Activated naive CD4-positive, alpha-beta T cell treated with anti-CD3 and anti-CD28 coated beads for 36 hours (primary cell): ENCODE measurements around the gene RAP2B. TPM values are rescaled to one million over a fixed set of nuclear protein-coding genes. Genes with fewer than 3 reads are reported as not detected.

Source experiments
- CTCF ChIA-PET: fragments of 350-600 bp; sonication (Branson Sonifier 250); formaldehyde crosslinking; loops from one replicate; lab custom pipeline; 2021; ENCODE audit warnings: antibody characterized with exemption; lab: Charles Lee
- DNase-seq: peaks from one replicate; pipeline ENCODE4 v3.0.0-alpha.2; 2020
- H3K27ac Mint-ChIP-seq: one replicate; pipeline ENCODE4 v1.8.0; 2021; ENCODE audit warnings: mild to moderate bottlenecking, mixed read lengths
- H3K27me3 Mint-ChIP-seq: one replicate; pipeline ENCODE4 v1.8.0; 2021; ENCODE audit warnings: low read depth, mixed read lengths
- H3K36me3 Mint-ChIP-seq: one replicate; pipeline ENCODE4 v1.8.0; 2021; ENCODE audit warnings: low read depth, mixed read lengths
- H3K4me1 Mint-ChIP-seq: one replicate; pipeline ENCODE4 v1.8.0; 2021; ENCODE audit warnings: low read depth, mixed read lengths
- H3K4me3 Mint-ChIP-seq: one replicate; pipeline ENCODE4 v1.8.0; 2021; ENCODE audit warnings: mild to moderate bottlenecking, moderate library complexity, mixed read lengths
- H3K9me3 Mint-ChIP-seq: one replicate; pipeline ENCODE4 v1.8.0; 2021; ENCODE audit warnings: mixed read lengths
- intact Hi-C: fragments of 100-400 bp; cut with micrococcal nuclease; formaldehyde crosslinking; loops from one replicate; pipeline ENCODE4 v1.15.1; 2023
- total RNA-seq, 2 experiments: library from RNA; stranded (reverse); gene quantifications; one replicate each; pipeline ENCODE4 v1.2.3, GENCODE V29; 2021

The RAP2B gene
- total RNA-seq, 2 experiments from 2014 or later = 8.6 to 8.7 TPM

- CTCF ChIA-PET = interaction anchor here (0.8 to 1.8 kb wide), 3 partner anchors 21 to 124 kb away, joined by 3 to 8 read pairs (median 4); no protein-coding TSS in a partner anchor
- intact Hi-C loops = loop anchor here (1.0 to 5.0 kb wide), 7 partner anchors 48 to 1960 kb away; partner anchors contain the start of genes ARHGEF26, GPR171 and MBNL1
- DNase-seq = peak; percentile 50
- Mint-ChIP-seq H3K9me3 (no peaks in the 10 kb centered on the region), H3K4me1 (peaks cover 40% of the 10 kb centered on the region), H3K27ac (peak overlapping the region; percentile 91), H3K27me3 (no peaks in the 10 kb centered on the region), H3K36me3 (peaks cover 9% of the 10 kb centered on the region), H3K4me3 (peak overlapping the region; percentile 98)
Measured at GRCh38 chr3:153162513-153163392, 727 bp downstream of the RAP2B start.

- CTCF ChIA-PET = interaction anchor here (0.8 to 1.8 kb wide), 2 partner anchors 58 to 124 kb away, joined by 4 to 8 read pairs; no protein-coding TSS in a partner anchor
- Mint-ChIP-seq H3K4me3 (peak overlapping the region; percentile 98), H3K4me1 (peaks cover 43% of the 10 kb centered on the region), H3K36me3 (peaks cover 9% of the 10 kb centered on the region), H3K27me3 (no peaks in the 10 kb centered on the region), H3K27ac (peak overlapping the region; percentile 91), H3K9me3 (no peaks in the 10 kb centered on the region)
- no peak for DNase-seq
- intact Hi-C loops = loop anchor here (2.0 to 5.0 kb wide), 6 partner anchors 47 to 1961 kb away; partner anchors contain the start of genes ARHGEF26, GPR171 and MBNL1
Measured at GRCh38 chr3:153163393-153163724, 1.3 kb downstream of the RAP2B start.

- Mint-ChIP-seq H3K4me1 (peaks cover 43% of the 10 kb centered on the region), H3K36me3 (peaks cover 9% of the 10 kb centered on the region), H3K9me3 (no peaks in the 10 kb centered on the region), H3K4me3 (peak overlapping the region; percentile 98), H3K27ac (peak overlapping the region; percentile 91), H3K27me3 (no peaks in the 10 kb centered on the region)
- CTCF ChIA-PET = interaction anchor here (0.7 to 1.8 kb wide), 5 partner anchors 14 to 123 kb away, joined by 3 to 8 read pairs (median 4); no protein-coding TSS in a partner anchor
- intact Hi-C loops = loop anchor here (2.0 to 5.0 kb wide), 7 partner anchors 47 to 1962 kb away; partner anchors contain the start of genes ARHGEF26, GPR171 and MBNL1
- DNase-seq = no peak
Measured at GRCh38 chr3:153163756-153164550, 1.9 kb downstream of the RAP2B start.

- Mint-ChIP-seq H3K27ac (peak overlapping the region; percentile 91), H3K27me3 (no peaks in the 10 kb centered on the region), H3K9me3 (no peaks in the 10 kb centered on the region), H3K4me1 (peaks cover 42% of the 10 kb centered on the region), H3K36me3 (peaks cover 9% of the 10 kb centered on the region), H3K4me3 (peak overlapping the region; percentile 98)
- CTCF ChIA-PET = interaction anchor here (1.4 kb wide), 1 partner anchor 121 kb away, joined by 3 read pairs; no protein-coding TSS in a partner anchor
- intact Hi-C loops = loop anchor here (1.0 to 2.0 kb wide), 2 partner anchors 125 to 430 kb away; no protein-coding TSS in a partner anchor
- no peak for DNase-seq
Measured at GRCh38 chr3:153165261-153165681, 3.2 kb downstream of the RAP2B start.

- intact Hi-C loops = no loop called here
- peaks cover 9% of the 10 kb centered on the region for H3K36me3 Mint-ChIP-seq
- H3K27ac Mint-ChIP-seq = peak overlapping the region; percentile 38
- CTCF ChIA-PET = interaction anchor here (0.5 kb wide), 1 partner anchor 128 kb away, joined by 3 read pairs; no protein-coding TSS in a partner anchor
- DNase-seq = peak; percentile 51
- H3K4me1 Mint-ChIP-seq = peaks cover 41% of the 10 kb centered on the region
- H3K9me3 Mint-ChIP-seq = no peaks in the 10 kb centered on the region
- no peak overlapping the region for H3K4me3 Mint-ChIP-seq
- H3K27me3 Mint-ChIP-seq = no peaks in the 10 kb centered on the region
Measured at GRCh38 chr3:153166206-153166605, 4.2 kb downstream of the RAP2B start.

- no peak overlapping the region for H3K4me3 Mint-ChIP-seq
- CTCF ChIA-PET = interaction anchor here (1.4 kb wide), 1 partner anchor 45 kb away, joined by 3 read pairs; no protein-coding TSS in a partner anchor
- H3K27me3 Mint-ChIP-seq = no peaks in the 10 kb centered on the region
- intact Hi-C loops = no loop called here
- peaks cover 41% of the 10 kb centered on the region for H3K4me1 Mint-ChIP-seq
- H3K36me3 Mint-ChIP-seq = peaks cover 9% of the 10 kb centered on the region
- no peaks in the 10 kb centered on the region for H3K9me3 Mint-ChIP-seq
- H3K27ac Mint-ChIP-seq = no peak overlapping the region
- no peak for DNase-seq
Measured at GRCh38 chr3:153166796-153167195, 4.8 kb downstream of the RAP2B start.

- Mint-ChIP-seq H3K36me3 (no peaks in the 10 kb centered on the region), H3K9me3 (no peaks in the 10 kb centered on the region), H3K4me3 (no peak overlapping the region), H3K4me1 (peaks cover 33% of the 10 kb centered on the region), H3K27me3 (no peaks in the 10 kb centered on the region), H3K27ac (no peak overlapping the region)
- CTCF ChIA-PET = interaction anchor here (1.0 kb wide), 1 partner anchor 127 kb away, joined by 3 read pairs; no protein-coding TSS in a partner anchor
- intact Hi-C loops = no loop called here
- no peak for DNase-seq
Measured at GRCh38 chr3:153169793-153170383, 7.9 kb downstream of the RAP2B start.

GRCh38 chr3:153171256-153171655 is 9.2 kb downstream of the RAP2B start:
- DNase-seq = no peak
- intact Hi-C loops = no loop called here
- Mint-ChIP-seq H3K4me1 (peaks cover 19% of the 10 kb centered on the region), H3K36me3 (no peaks in the 10 kb centered on the region), H3K27me3 (no peaks in the 10 kb centered on the region), H3K4me3 (no peak overlapping the region), H3K27ac (no peak overlapping the region), H3K9me3 (peaks cover 2% of the 10 kb centered on the region)
- CTCF ChIA-PET = no interaction called here

GRCh38 chr3:153171918-153172317 is 9.9 kb downstream of the RAP2B start:
- Mint-ChIP-seq H3K27me3 (no peaks in the 10 kb centered on the region), H3K36me3 (no peaks in the 10 kb centered on the region), H3K27ac (no peak overlapping the region), H3K4me3 (no peak overlapping the region), H3K4me1 (peaks cover 13% of the 10 kb centered on the region), H3K9me3 (peaks cover 4% of the 10 kb centered on the region)
- no peak for DNase-seq
- intact Hi-C loops = no loop called here
- CTCF ChIA-PET = no interaction called here

GRCh38 chr3:153172796-153173757 is 11.1 kb downstream of the RAP2B start:
- Mint-ChIP-seq H3K27me3 (no peaks in the 10 kb centered on the region), H3K36me3 (no peaks in the 10 kb centered on the region), H3K4me3 (no peak overlapping the region), H3K4me1 (peaks cover 4% of the 10 kb centered on the region), H3K27ac (no peak overlapping the region), H3K9me3 (peaks cover 4% of the 10 kb centered on the region)
- CTCF ChIA-PET = interaction anchor here (0.6 to 0.9 kb wide), 2 partner anchors 41 to 130 kb away, joined by 3 to 4 read pairs; no protein-coding TSS in a partner anchor
- DNase-seq = no peak
- intact Hi-C loops = no loop called here
